ENCODE results near the gene MARCHF10.

GRCh38 chr17:62712171-62712581 lies 95.9 kb downstream of the MARCHF10 start:
- TF ChIP-seq CTCF (IDR thresholded peaks at IDR 0.05) (no peak), POLR2AphosphoS5 (IDR thresholded peaks at IDR 0.05; ENCODE audit: insufficient read depth in 1 of 2, low read depth in 1 of 2) (no peak), POLR2A (IDR thresholded peaks at IDR 0.05) (no peak)

Data from vagina (tissue), 2 donors.